ENCODE measurements around the gene CLBA1.
"Not testable (repeated sequence)": the region's sequence is repeated elsewhere in the genome, so short reads cannot be mapped to it uniquely, and the experiment has no call there.

DNA sequence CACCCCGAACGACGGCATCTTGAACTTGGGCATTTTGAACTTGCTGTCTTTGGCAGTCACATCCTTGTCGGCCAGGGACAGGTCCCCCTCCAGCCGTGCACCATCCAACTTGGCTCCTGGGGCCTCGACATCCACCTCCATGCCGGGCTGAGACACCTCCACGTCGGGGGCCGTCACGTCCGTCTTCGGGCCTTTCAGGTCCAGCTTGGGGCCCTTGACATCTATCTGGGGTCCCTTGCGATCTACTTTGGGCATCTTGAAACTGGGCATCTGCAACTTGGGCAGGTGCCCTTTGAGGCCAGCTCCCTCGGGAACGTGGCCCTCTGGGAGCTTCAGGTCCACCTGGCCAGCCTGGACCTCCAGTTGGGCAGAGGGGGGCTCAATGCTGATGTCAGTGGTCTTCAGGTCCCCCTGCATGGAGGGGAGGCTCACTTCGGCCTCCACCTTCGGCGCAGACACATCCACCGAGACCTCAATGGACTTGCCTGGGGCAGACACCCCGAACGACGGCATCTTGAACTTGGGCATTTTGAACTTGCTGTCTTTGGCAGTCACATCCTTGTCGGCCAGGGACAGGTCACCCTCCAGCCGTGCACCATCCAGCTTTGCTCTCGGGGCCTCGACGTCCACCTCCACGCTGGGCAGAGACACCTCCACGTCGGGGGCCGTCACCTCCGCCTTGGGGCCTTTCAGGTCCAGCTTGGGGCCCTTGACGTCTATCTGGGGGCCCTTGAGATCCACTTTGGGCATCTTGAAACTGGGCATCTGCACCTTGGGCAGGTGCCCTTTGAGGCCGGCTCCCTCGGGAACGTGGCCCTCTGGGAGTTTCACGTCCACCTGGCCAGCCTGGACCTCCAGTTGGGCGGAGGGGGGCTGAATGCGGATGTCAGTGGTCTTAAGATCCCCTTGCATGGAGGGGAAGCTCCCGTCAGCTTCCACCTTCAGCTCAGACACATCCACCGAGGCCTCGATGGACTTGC lies 39.3 kb upstream of the CLBA1 start:
- TF ChIP-seq POLR2AphosphoS5 (IDR thresholded peaks at IDR 0.05; ENCODE audit: borderline replicate concordance, low read depth, low read length); EZH2 (IDR thresholded peaks at IDR 0.05): not testable (repeated sequence)

Measured in SK-N-MC (cell line).